Measurements from ENCODE around the gene BIRC2.

- TF ChIP-seq CTCF (IDR thresholded peaks at IDR 0.05) (no peak), REST (IDR thresholded peaks at IDR 0.05; ENCODE audit: insufficient read depth in 1 of 2, low read depth in 2 of 2, low read length in 1 of 2) (no peak), TCF7L2 (IDR thresholded peaks at IDR 0.05; ENCODE audit: low read depth, low read length) (no peak), POLR2AphosphoS5 (IDR thresholded peaks at IDR 0.05; ENCODE audit: low read depth, low read length) (no peak)
These were observed 34.3 kb upstream of the BIRC2 start for GRCh38 chr11:102312667-102313066.
